Bronchial epithelial cell (primary cell): Measurements from ENCODE around the gene PTPN21. TPM values are rescaled to one million over a fixed set of nuclear protein-coding genes. Genes with fewer than 3 reads are reported as not detected.

ENCODE experiments used
- DNase-seq: peaks from one replicate; pipeline ENCODE4 v3.0.0-alpha.2; 2010; ENCODE audit warnings: low read depth
- FAIRE-seq: peaks from 2 replicates; lab custom pipeline; 2011; peaks lifted over from hg19 to GRCh38; lab: Jason Lieb, UNC
- H3K27me3 ChIP-seq: 2 replicates; pipeline ENCODE4 v1.5.1; 2011; ENCODE audit warnings: low read length; ENCODE audit not compliant: control insufficient read depth, insufficient read depth
- H3K36me3 ChIP-seq: 2 replicates; pipeline ENCODE4 v1.5.1; 2011; ENCODE audit warnings: low read length; ENCODE audit not compliant: control insufficient read depth, insufficient read depth
- H3K4me3 ChIP-seq: 2 replicates; pipeline ENCODE4 v1.5.1; 2011; ENCODE audit warnings: mild to moderate bottlenecking, low read depth, low read length, control low read depth
- CTCF ChIP-seq: IDR thresholded peaks from 2 replicates; pipeline ENCODE4 v1.5.1; 2011; ENCODE audit warnings: mild to moderate bottlenecking, moderate library complexity, low read length, control low read depth, inconsistent platforms; ENCODE audit not compliant: insufficient read depth, severe bottlenecking
- total RNA-seq: library from RNA; depleted of rRNA; stranded (reverse); fragments of >200 nt; gene quantifications from 2 replicates; pipeline ENCODE4 v1.2.1, GENCODE V29; 2014

PTPN21 gene
- total RNA-seq, 1 donor from 2014 or later: 7.6 TPM

GRCh38 chr14:88546621-88547385 lies 8.0 kb downstream of the PTPN21 start:
- Histone ChIP-seq H3K36me3 (peaks cover 5% of the 10 kb centered on the region), H3K27me3 (no peaks in the 10 kb centered on the region), H3K4me3 (no peak overlapping the region)
- TF ChIP-seq CTCF: no peak
- no peak for FAIRE-seq
- DNase-seq: no peak

- FAIRE-seq: no peak
- no peaks in the 10 kb centered on the region for H3K27me3 ChIP-seq
- peaks cover 5% of the 10 kb centered on the region for H3K36me3 ChIP-seq
- no peak overlapping the region for H3K4me3 ChIP-seq
- DNase-seq: no peak
- no peak for TF ChIP-seq CTCF
Measured at GRCh38 chr14:88545256-88545655, 9.6 kb downstream of the PTPN21 start.

- no peak for DNase-seq
- no peak for TF ChIP-seq CTCF
- peaks cover 4% of the 10 kb centered on the region for H3K36me3 ChIP-seq
- no peak overlapping the region for H3K4me3 ChIP-seq
- H3K27me3 ChIP-seq: no peaks in the 10 kb centered on the region
- FAIRE-seq: no peak
Measured at GRCh38 chr14:88542857-88543795, 11.7 kb downstream of the PTPN21 start.

- DNase-seq (peak; percentile 49), FAIRE-seq (no peak)
- TF ChIP-seq CTCF: no peak
- H3K27me3 ChIP-seq: no peaks in the 10 kb centered on the region
- H3K4me3 ChIP-seq: no peak overlapping the region
- peaks cover 2% of the 10 kb centered on the region for H3K36me3 ChIP-seq
Measured at GRCh38 chr14:88541324-88541723, 13.5 kb downstream of the PTPN21 start.

GRCh38 chr14:88535813-88536212 lies 19.0 kb downstream of the PTPN21 start:
- Histone ChIP-seq H3K27me3 (no peaks in the 10 kb centered on the region), H3K4me3 (no peak overlapping the region), H3K36me3 (no peaks in the 10 kb centered on the region)
- no peak for FAIRE-seq
- no peak for TF ChIP-seq CTCF
- no peak for DNase-seq
